Stimulated activated effector memory CD8-positive, alpha-beta T cell treated with anti-CD3 and anti-CD28 coated beads, Interleukin-12 subunit alpha, Interleukin-12 subunit beta, amount 100 ng/mL, for 72 hours (primary cell): ENCODE results near the gene STING1.

Experiments used
- ATAC-seq: fragments of 150-1000 bp; cut with Tn5 transposase; 2 replicates; pipeline ENCODE4 v1.10.0; 2021
- DNase-seq, 2 donors: peaks; one replicate each; pipeline ENCODE4 v3.0.0; 2021 to 2022; ENCODE audit warnings: low spot score in 2 of 2
- H3K27ac Mint-ChIP-seq: one replicate; pipeline ENCODE4 v1.8.0; 2022; ENCODE audit warnings: mild to moderate bottlenecking, mixed read lengths
- H3K36me3 Mint-ChIP-seq: one replicate; pipeline ENCODE4 v1.8.0; 2022; ENCODE audit warnings: mild to moderate bottlenecking, mixed read lengths
- H3K4me1 Mint-ChIP-seq: one replicate; pipeline ENCODE4 v1.8.0; 2022; ENCODE audit warnings: mixed read lengths
- H3K4me3 Mint-ChIP-seq: one replicate; pipeline ENCODE4 v1.8.0; 2022; ENCODE audit warnings: mild to moderate bottlenecking, mixed read lengths
- H3K9me3 Mint-ChIP-seq: one replicate; pipeline ENCODE4 v1.8.0; 2022; ENCODE audit warnings: mixed read lengths

STING1 gene

DNA sequence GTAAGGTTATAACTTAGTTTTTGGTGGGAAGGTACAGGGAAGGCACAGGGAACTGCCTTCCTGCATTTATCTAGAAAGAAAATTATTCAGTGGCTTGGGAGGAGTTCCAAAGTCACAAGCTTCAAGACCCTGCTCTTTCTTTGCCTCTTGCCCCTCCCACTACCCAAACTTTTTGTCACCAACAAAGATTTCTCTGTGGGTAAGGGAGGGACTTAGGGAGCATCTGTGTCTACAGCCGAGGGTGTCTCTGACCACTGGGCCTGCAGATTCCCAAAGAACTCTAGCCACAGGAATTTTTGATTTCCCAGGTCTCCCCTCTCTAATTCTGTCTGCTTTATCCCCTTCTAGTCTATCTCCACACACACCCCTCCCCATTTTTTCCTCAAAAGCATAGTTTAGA lies 22.1 kb downstream of the STING1 start:
- H3K4me3 Mint-ChIP-seq, result peak overlapping the region; percentile 74

GRCh38 chr5:139459451-139459934 lies 23.1 kb downstream of the STING1 start:
- Mint-ChIP-seq H3K4me1 (peaks cover 70% of the 10 kb centered on the region), H3K36me3 (peaks cover 8% of the 10 kb centered on the region), H3K4me3 (peak overlapping the region; percentile 74), H3K27ac (peak overlapping the region; percentile 96), H3K9me3 (no peaks in the 10 kb centered on the region)
- DNase-seq (no peak), ATAC-seq (peak; percentile 31)

More for the DNA sequence above, 22.1 kb downstream of the STING1 start:
- no peak for DNase-seq
- Mint-ChIP-seq H3K4me1 (peaks cover 61% of the 10 kb centered on the region), H3K36me3 (peaks cover 5% of the 10 kb centered on the region), H3K9me3 (no peaks in the 10 kb centered on the region), H3K27ac (peak overlapping the region; percentile 96)
- ATAC-seq, result no peak

GRCh38 chr5:139458580-139459407 lies 23.8 kb downstream of the STING1 start:
- peaks cover 15% of the 10 kb centered on the region for H3K36me3 Mint-ChIP-seq
- H3K9me3 Mint-ChIP-seq, result no peaks in the 10 kb centered on the region
- peak in 1 of 2 donors; percentile 80 for DNase-seq
- peaks cover 77% of the 10 kb centered on the region for H3K4me1 Mint-ChIP-seq
- ATAC-seq, result peak; percentile 95
- H3K27ac Mint-ChIP-seq, result peak overlapping the region; percentile 96
- H3K4me3 Mint-ChIP-seq, result peak overlapping the region; percentile 74

GRCh38 chr5:139457653-139458306 lies 24.8 kb downstream of the STING1 start:
- Mint-ChIP-seq H3K36me3 (peaks cover 18% of the 10 kb centered on the region), H3K4me3 (peak overlapping the region; percentile 74), H3K9me3 (no peaks in the 10 kb centered on the region), H3K4me1 (peaks cover 83% of the 10 kb centered on the region), H3K27ac (peak overlapping the region; percentile 96)
- ATAC-seq (peak; percentile 26), DNase-seq (no peak)

DNA sequence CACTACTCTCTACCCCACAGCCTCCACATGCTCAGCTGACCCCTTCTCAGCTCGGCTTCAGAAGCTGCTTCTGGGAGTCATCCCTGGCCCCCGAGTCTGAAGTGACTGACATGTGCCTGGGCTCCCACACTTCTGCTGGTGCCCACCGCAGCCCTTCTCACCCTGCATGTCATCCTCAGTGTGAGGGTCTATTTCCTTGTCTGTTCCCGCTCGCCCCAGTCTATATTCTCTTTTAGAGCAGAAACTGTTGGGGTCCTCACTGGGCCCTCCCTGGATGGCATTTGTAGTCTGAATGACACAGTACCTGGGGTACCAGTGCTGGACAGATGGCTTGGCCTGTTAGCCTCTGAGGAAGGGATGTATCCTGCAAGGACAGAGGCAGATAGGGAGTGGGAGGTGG lies 25.3 kb downstream of the STING1 start:
- H3K4me3 Mint-ChIP-seq, result peak overlapping the region; percentile 74
- peaks cover 83% of the 10 kb centered on the region for H3K4me1 Mint-ChIP-seq
- no peak for ATAC-seq
- peaks cover 18% of the 10 kb centered on the region for H3K36me3 Mint-ChIP-seq
- DNase-seq, result no peak
- H3K9me3 Mint-ChIP-seq, result no peaks in the 10 kb centered on the region
- H3K27ac Mint-ChIP-seq, result peak overlapping the region; percentile 96

DNA sequence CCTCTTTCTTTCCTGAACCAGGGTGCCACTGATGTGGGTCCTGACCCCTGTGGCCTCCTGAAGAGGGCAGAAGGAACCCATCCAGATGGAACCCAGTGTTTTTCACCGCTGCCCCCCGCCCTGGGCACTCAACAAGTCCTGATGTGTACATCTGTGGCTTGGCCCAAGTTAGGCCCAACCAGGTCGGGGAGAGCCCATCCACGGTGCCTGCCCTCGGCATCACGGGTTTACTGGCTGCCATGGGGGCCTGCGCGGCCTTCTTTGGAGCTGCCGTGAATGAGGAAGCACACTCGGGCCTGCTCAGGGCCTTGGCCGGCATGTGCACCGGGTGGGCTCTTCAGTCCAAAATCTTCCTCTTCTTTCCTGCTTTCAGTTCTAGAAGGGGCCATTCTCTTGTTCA lies 25.8 kb downstream of the STING1 start:
- ATAC-seq, result no peak
- no peak for DNase-seq
- Mint-ChIP-seq H3K9me3 (no peaks in the 10 kb centered on the region), H3K4me3 (no peak overlapping the region), H3K36me3 (peaks cover 18% of the 10 kb centered on the region), H3K27ac (peak overlapping the region; percentile 96), H3K4me1 (peaks cover 81% of the 10 kb centered on the region)

- H3K36me3 Mint-ChIP-seq, result peaks cover 18% of the 10 kb centered on the region
- peaks cover 61% of the 10 kb centered on the region for H3K4me1 Mint-ChIP-seq
- DNase-seq (no peak), ATAC-seq (no peak)
- H3K9me3 Mint-ChIP-seq, result no peaks in the 10 kb centered on the region
- peak overlapping the region; percentile 39 for H3K27ac Mint-ChIP-seq
- no peak overlapping the region for H3K4me3 Mint-ChIP-seq
Observed at GRCh38 chr5:139454568-139455290, 27.8 kb downstream of the STING1 start.

DNA sequence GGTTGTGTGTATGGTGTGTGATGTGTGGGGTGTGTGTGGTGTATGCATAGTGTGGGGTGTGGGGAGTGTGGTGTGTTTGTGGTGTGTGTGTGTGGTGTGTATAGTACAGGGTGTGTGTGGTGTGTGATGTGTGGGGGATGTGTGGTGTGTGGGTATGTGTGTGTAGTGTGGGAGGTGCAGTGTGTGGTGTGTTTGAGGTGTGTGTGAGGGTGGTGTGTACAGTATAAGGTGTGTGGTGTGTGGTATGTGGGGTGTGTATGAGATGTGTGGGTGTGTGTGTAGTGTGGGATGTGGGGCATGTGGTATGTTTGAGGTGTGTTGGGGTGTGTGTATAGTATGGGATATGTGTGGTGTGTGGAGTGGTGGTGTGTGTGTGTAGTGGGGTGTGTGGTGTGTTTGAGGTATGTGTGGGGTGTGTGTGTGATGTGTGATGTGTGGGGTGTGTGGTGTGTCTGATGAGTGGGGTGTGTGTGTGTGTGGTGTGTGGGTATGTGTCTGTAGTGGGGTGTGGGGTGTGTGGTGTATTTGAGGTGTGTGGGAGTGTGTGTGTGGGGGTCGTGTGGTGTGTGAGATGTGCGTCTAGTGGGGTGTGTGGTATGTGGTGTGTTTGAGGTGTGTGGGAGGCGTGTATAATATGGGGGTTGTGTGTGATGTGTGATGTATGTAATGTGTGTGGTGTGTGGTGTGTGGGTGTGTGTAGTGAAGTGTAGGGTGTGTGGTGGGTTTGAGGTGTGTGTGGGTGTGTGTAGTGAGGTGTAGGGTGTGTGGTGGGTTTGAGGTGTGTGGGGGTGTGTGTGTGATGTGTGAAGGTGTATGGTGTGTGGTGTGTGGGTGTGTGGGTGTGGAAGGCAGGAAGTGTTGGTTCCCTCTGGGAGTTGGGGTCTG lies 28.6 kb downstream of the STING1 start:
- Mint-ChIP-seq H3K36me3 (peaks cover 16% of the 10 kb centered on the region), H3K4me1 (peaks cover 56% of the 10 kb centered on the region), H3K27ac (peak overlapping the region; percentile 39), H3K4me3 (no peak overlapping the region), H3K9me3 (no peaks in the 10 kb centered on the region)
- ATAC-seq (peak; percentile 22), DNase-seq (no peak)

GRCh38 chr5:139451878-139452660 lies 30.5 kb downstream of the STING1 start:
- H3K9me3 Mint-ChIP-seq, result no peaks in the 10 kb centered on the region
- peaks cover 56% of the 10 kb centered on the region for H3K4me1 Mint-ChIP-seq
- no peak overlapping the region for H3K4me3 Mint-ChIP-seq
- ATAC-seq (no peak), DNase-seq (no peak)
- H3K27ac Mint-ChIP-seq, result no peak overlapping the region
- peaks cover 18% of the 10 kb centered on the region for H3K36me3 Mint-ChIP-seq

GRCh38 chr5:139451176-139451575 lies 31.4 kb downstream of the STING1 start:
- Mint-ChIP-seq H3K27ac (no peak overlapping the region), H3K4me3 (no peak overlapping the region), H3K4me1 (peaks cover 56% of the 10 kb centered on the region), H3K9me3 (no peaks in the 10 kb centered on the region), H3K36me3 (peaks cover 25% of the 10 kb centered on the region)
- no peak for ATAC-seq
- DNase-seq, result no peak

- H3K9me3 Mint-ChIP-seq, result no peaks in the 10 kb centered on the region
- peaks cover 12% of the 10 kb centered on the region for H3K36me3 Mint-ChIP-seq
- DNase-seq (peak in 1 of 2 donors; percentile 81), ATAC-seq (peak; percentile 82)
- H3K27ac Mint-ChIP-seq, result peak overlapping the region; percentile 98
- peak overlapping the region; percentile 55 for H3K4me3 Mint-ChIP-seq
- peaks cover 68% of the 10 kb centered on the region for H3K4me1 Mint-ChIP-seq
Observed at GRCh38 chr5:139446956-139447779, 35.4 kb downstream of the STING1 start.

DNA sequence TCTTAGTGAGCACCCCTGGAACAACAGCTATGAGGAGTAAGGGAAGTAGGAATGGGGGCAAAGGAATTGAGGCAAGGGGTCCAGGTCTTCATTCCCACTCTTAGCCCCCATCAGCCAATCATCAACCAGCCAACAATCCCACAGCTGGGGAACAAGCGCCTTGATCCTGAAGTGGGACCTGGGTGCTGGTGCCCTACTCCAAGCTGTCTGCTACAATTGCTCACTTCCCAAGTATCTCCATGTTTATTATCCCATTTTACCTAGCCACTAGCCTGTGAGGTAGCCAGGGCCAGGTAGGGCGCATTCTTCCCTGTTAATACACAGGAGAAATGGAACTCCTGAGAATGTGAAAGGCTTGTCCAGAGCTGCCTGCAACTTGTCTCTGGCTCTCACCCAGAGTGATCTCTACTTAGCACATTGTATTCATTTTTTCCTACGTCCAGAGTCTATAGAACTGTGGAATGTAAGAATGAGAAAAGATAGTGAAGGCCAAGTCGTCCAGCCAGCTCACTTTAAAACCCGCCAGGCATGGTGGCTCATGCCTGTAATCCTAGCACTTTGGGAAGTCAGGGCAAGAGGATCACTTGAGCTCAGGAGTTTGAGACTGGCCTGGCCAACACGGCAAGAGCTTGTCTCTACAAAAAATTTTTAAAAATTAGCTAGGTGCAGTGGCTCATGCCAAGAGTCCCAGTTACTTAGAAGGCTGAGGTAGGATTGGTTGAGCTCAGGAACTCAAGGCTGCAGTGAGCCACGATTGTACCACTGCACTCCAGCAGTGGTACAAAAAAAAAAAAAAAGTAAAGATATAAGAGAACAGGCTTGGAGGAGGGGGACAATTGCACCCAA lies 37.0 kb downstream of the STING1 start:
- H3K4me1 Mint-ChIP-seq, result peaks cover 78% of the 10 kb centered on the region
- H3K9me3 Mint-ChIP-seq, result no peaks in the 10 kb centered on the region

More for the DNA sequence above, 37.0 kb downstream of the STING1 start:
- no peak for ATAC-seq
- Mint-ChIP-seq H3K27ac (peak overlapping the region; percentile 98), H3K36me3 (peaks cover 12% of the 10 kb centered on the region), H3K4me3 (no peak overlapping the region)
- no peak for DNase-seq
